HFF-Myc (cell line): ENCODE data around the gene SGCD.
A peak's percentile ranks its signal among the peaks of the same experiment; 100 is the strongest.

Experiments
- DNase-seq: peaks from one replicate; pipeline ENCODE4 v3.0.0-alpha.2; 2011; ENCODE audit warnings: low read depth; ENCODE audit errors: extremely low read depth
- H3K4me3 ChIP-seq: replicated peaks from 2 replicates; pipeline ENCODE4 v1.5.1; 2011; ENCODE audit warnings: low read depth, mild to moderate bottlenecking, control low read depth, low read length
- CTCF ChIP-seq: IDR thresholded peaks from 2 replicates; pipeline ENCODE4 v1.5.1; 2012; ENCODE audit warnings: mild to moderate bottlenecking, low read depth, low read length, control low read depth; ENCODE audit errors: missing control alignments

The SGCD gene

GRCh38 chr5:156356238-156356637 is 29.3 kb downstream of the SGCD start:
- no peak for TF ChIP-seq CTCF
- H3K4me3 ChIP-seq: no peak overlapping the region
- DNase-seq: no peak

- TF ChIP-seq CTCF: no peak
- peak; percentile 73 for DNase-seq
- H3K4me3 ChIP-seq: no peak overlapping the region
Observed at GRCh38 chr5:156359476-156359875, 32.5 kb downstream of the SGCD start.

GRCh38 chr5:156361436-156362109 is 34.6 kb downstream of the SGCD start:
- TF ChIP-seq CTCF: no peak
- H3K4me3 ChIP-seq: no peak overlapping the region
- no peak for DNase-seq

- DNase-seq: no peak
- no peak overlapping the region for H3K4me3 ChIP-seq
- no peak for TF ChIP-seq CTCF
Observed at GRCh38 chr5:156363861-156364260, 36.9 kb downstream of the SGCD start.

- no peak for TF ChIP-seq CTCF
- H3K4me3 ChIP-seq: no peak overlapping the region
- no peak for DNase-seq
Observed at GRCh38 chr5:156366521-156366920, 39.6 kb downstream of the SGCD start.

GRCh38 chr5:156367597-156367996 is 40.6 kb downstream of the SGCD start:
- no peak overlapping the region for H3K4me3 ChIP-seq
- no peak for TF ChIP-seq CTCF
- DNase-seq: peak; percentile 75
